Mammary epithelial cell (primary cell): ENCODE data around the gene USP15.

Source experiments
- CTCF ChIP-seq, 2 donors: IDR thresholded peaks in 1 of 2; conservative IDR thresholded peaks in 1 of 2; 2 replicates each; pipeline ENCODE4 v1.5.1; 2011 to 2012; ENCODE audit warnings: inconsistent platforms in 2 of 2, low read length in 2 of 2, mild to moderate bottlenecking in 2 of 2, control low read depth in 1 of 2, low read depth in 1 of 2; ENCODE audit not compliant: insufficient read depth in 1 of 2; ENCODE audit errors: extremely low read depth in 1 of 2
- EZH2 ChIP-seq: IDR thresholded peaks from 2 replicates; pipeline ENCODE4 v1.6.1; 2012; ENCODE audit warnings: low read length, inconsistent platforms, borderline replicate concordance

- TF ChIP-seq CTCF (conservative IDR thresholded peaks at IDR 0.05 in 1 of 2, IDR thresholded peaks at IDR 0.05 in 1 of 2; ENCODE audit: extremely low read depth in 1 of 2, insufficient read depth in 1 of 2, low read depth in 1 of 2, low read length in 2 of 2) (no peak), EZH2 (no peak)
Observed at GRCh38 chr12:62346817-62347216, 86.6 kb downstream of the USP15 start.
